HG03175 (cell line): Measurements from ENCODE around the gene CIC.
"Not testable (repeated sequence)": the region's sequence is repeated elsewhere in the genome, so short reads cannot be mapped to it uniquely, and the experiment has no call there.

Source experiments
- ATAC-seq: cut with Tn5 transposase; IDR thresholded peaks from one replicate; pipeline ENCODE4 v1.9.1; 2021; ENCODE audit warnings: mild to moderate bottlenecking, moderate library complexity; ENCODE audit not compliant: unreplicated experiment

The CIC gene

GRCh38 chr19:42328854-42329253, 59.8 kb downstream of the CIC start:
- no peak for ATAC-seq

- no peak for ATAC-seq
Measured at GRCh38 chr19:42330241-42330711, 61.2 kb downstream of the CIC start.

DNA sequence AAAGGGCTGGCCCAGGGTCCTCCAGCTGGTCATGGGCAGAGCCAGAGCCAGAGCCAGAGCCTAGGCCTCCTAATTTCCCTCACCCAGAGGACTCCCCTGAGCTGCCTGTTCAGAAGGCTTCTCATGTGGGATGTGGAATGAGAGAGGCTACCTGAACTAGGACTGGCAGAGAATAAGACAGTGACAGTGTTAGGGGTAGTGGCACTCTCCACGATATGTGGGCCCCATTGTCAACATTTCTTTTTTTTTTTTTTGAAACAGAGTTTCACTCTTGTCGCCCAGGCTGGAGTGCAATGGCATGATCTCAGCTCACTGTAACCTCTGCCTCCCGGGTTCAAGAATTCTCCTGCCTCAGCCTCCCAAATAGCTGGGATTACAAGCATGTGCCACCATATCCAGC, 62.3 kb downstream of the CIC start:
- not testable (repeated sequence) for ATAC-seq

GRCh38 chr19:42332059-42332458, 63.0 kb downstream of the CIC start:
- ATAC-seq, result no peak

- no peak for ATAC-seq
Measured at GRCh38 chr19:42333018-42333417, 64.0 kb downstream of the CIC start.

GRCh38 chr19:42333975-42334696, 65.1 kb downstream of the CIC start:
- ATAC-seq, result no peak

DNA sequence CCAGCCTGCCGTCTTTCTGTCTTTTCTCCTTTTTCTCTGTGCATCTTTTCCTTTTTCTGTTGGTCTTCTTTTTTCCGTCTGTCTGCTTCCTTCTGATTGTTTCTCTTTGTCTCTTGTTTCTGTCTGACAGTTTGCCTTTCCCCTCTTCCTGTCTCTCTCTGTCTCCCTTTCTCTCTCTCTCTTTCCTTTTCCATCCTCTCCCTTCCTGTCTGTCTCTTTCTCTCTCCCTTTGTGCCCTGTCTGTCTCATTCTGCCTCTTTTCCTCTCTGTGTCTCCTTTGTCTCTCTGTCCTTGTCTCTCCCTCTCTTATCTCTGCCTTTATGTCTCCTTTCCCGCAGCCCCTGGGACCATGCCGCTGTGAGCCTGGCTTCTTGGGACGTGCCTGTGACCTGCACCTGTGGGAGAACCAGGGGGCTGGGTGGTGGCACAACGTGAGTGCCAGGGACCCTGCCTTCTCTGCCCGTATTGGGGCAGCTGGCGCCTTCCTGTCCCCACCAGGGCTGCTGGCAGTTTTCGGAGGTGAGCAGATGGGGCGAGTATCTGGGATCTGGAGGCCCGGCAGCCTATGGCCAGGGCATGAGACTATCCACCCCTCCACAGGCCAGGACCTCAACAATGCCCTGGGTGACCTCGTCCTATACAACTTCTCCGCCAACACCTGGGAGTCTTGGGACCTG, 65.8 kb downstream of the CIC start:
- ATAC-seq, result no peak

- ATAC-seq, result no peak
Measured at GRCh38 chr19:42335374-42335936, 66.4 kb downstream of the CIC start.

GRCh38 chr19:42335971-42336370, 66.9 kb downstream of the CIC start:
- no peak for ATAC-seq

DNA sequence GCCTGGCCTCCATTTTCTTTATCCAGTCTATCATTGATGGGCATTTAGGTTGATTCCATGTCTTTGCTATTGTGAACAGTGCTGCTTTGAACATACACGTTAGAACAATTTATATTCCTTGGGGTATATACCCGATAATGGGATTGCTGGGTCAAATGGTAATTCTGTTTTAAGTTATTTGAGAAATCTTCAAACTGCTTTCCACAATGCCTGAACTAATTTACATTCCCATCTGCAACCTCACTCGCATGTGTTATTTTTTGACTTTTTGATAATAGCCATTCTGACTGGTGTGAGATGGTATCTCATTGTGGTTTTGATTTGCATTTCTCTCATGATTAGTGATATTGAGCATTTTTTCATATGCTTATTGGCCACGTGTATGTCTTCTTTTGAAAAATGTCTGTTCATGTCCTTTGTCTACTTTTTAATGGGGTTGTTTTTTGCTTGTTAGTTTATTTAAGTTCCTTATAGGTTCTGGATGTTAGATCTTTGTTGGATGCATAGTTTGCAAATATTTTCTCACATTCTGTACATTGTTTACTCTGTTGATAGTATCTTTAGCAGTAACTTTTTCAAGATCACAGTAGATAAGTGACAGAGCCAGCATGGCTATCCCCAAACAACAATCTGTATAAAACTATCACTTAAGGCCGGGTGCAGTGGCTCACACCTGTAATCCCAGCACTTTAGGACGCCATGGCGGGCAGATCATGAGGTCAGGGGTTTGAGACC, 70.2 kb downstream of the CIC start:
- ATAC-seq, result not testable (repeated sequence)

DNA sequence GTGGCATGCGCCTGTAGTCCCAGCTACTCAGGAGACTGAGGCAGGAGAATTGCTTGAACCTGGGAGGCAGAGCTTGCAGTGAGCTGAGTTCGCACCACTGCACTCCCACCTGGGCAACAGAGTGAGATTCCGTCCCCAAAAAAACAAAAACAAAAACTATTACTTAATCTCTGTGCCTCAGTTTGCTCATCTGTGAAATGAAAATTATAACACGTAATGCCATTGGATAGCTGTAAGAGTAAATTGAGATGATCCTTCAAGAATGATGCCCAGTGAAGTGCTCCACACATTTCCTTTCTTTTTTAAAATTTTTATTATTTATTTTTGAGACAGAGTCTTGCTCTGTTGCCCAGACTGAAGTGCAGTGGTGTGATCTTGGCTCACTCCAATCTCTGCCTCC, 70.9 kb downstream of the CIC start:
- not testable (repeated sequence) for ATAC-seq

DNA sequence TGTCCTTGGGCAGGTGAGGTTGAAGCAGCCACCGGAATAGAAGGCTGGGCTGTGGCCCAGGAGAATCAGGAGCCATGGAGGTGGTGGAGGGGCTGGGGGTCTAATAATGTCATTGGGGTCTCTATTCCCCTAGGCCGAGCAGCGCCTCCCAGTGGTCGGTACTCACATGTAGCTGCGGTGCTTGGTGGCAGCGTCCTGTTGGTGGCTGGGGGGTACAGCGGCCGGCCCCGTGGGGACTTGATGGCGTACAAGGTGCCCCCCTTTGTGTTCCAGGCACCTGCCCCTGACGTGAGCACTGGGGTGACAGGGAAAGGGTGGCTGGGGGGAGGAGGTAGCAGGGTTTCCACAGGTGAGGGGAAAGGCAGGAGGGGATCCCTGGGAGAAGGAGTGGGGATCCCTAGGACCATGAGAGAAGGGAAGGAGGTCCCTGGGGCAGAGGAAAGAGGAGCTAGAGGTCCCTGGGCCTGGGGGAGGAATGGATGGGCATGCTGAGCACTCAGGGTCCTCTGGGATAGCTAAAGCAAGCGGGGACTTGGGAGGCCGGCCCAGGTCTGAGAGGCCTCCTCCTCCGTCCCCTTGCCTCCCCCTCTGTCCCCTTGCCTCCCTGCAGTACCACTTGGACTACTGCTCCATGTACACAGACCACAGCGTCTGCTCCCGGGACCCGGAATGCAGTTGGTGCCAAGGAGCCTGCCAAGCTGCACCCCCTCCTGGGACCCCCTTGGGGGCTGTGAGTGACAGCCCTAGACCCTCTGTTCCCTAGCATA, 74.5 kb downstream of the CIC start:
- no peak for ATAC-seq

DNA sequence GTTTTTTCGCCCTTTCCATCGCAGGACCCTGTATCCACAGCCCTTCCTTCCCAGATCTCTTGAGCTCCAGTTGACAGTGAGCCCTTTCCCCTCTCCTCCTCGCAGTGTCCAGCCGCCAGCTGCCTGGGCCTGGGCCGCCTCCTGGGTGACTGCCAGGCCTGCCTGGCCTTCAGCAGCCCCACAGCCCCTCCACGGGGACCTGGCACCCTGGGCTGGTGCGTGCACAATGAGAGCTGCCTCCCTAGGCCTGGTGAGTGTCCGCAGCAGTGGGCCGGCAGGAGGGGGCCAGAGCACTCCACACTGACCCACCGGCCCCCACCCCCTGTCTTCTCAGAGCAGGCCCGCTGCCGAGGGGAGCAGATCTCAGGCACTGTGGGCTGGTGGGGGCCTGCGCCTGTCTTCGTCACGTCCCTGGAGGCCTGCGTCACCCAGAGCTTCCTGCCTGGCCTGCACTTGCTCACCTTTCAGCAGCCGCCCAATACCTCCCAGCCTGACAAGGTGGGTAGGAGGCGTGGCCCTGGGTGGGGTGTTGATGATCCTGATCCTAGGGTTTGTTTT, 75.4 kb downstream of the CIC start:
- ATAC-seq, result no peak
